SU-DHL-6 (cell line): ENCODE measurements around the gene C17orf113.

Source experiments
- H2AFZ ChIP-seq: fragments of 200-600 bp; sonication (generic); 2 replicates; pipeline ENCODE4 v1.6.1; 2014; ENCODE audit warnings: low read depth, mild to moderate bottlenecking, moderate library complexity, mixed read lengths, antibody characterized with exemption, low read length; ENCODE audit not compliant: severe bottlenecking
- H3F3A ChIP-seq: fragments of 200-600 bp; shearing (Covaris generic); 2 replicates; pipeline ENCODE4 v1.6.0; 2016; ENCODE audit warnings: antibody characterized with exemption, mild to moderate bottlenecking; ENCODE audit not compliant: insufficient read depth
- H3K27ac ChIP-seq: fragments of 200-600 bp; sonication (generic); 2 replicates; pipeline ENCODE4 v1.5.1; 2016; ENCODE audit warnings: low read depth, mild to moderate bottlenecking, low read length, moderate library complexity, mixed read lengths
- H3K27me3 ChIP-seq: fragments of 200-600 bp; sonication (generic), shearing (Covaris generic); 2 replicates; pipeline ENCODE4 v1.6.0; 2014; ENCODE audit warnings: mild to moderate bottlenecking, low read length
- H3K36me3 ChIP-seq: fragments of 200-600 bp; sonication (generic); 2 replicates; pipeline ENCODE4 v1.6.1; 2014; ENCODE audit warnings: mild to moderate bottlenecking, low read length, mixed read lengths
- H3K4me2 ChIP-seq: fragments of 300-600, 200-600 bp; shearing (Covaris generic), sonication (generic); 2 replicates; pipeline ENCODE4 v1.6.0; 2014; ENCODE audit warnings: low read length, low read depth, mild to moderate bottlenecking; ENCODE audit not compliant: poor library complexity, severe bottlenecking
- H3K4me3 ChIP-seq: fragments of 200-600 bp; sonication (generic); 2 replicates; pipeline ENCODE4 v1.5.1; 2014; ENCODE audit warnings: antibody characterized with exemption, low read length, mild to moderate bottlenecking, mixed read lengths; ENCODE audit not compliant: insufficient read depth, poor library complexity, severe bottlenecking
- H3K79me2 ChIP-seq: fragments of 200-600 bp; sonication (generic); 2 replicates; pipeline ENCODE4 v1.6.1; 2014; ENCODE audit warnings: mild to moderate bottlenecking, low read length, moderate library complexity; ENCODE audit not compliant: insufficient read depth
- H3K9ac ChIP-seq: fragments of 200-600 bp; sonication (generic); 2 replicates; pipeline ENCODE4 v1.7.0; 2014; ENCODE audit warnings: mild to moderate bottlenecking, low read length
- H3K9me2 ChIP-seq: fragments of 200-600 bp; sonication (generic); replicated peaks from 2 replicates; pipeline ENCODE4 v1.6.1; 2014; ENCODE audit warnings: low read length; ENCODE audit not compliant: insufficient read depth
- H3K9me3 ChIP-seq: fragments of 200-600 bp; sonication (generic); 2 replicates; pipeline ENCODE4 v1.6.1; 2014; ENCODE audit warnings: low read length, mixed read lengths; ENCODE audit not compliant: insufficient read depth
- H4K20me1 ChIP-seq: fragments of 200-600 bp; sonication (generic); 2 replicates; pipeline ENCODE4 v1.6.1; 2014; ENCODE audit warnings: low read depth, mild to moderate bottlenecking, antibody characterized with exemption, low read length, moderate library complexity, mixed read lengths
- EZH2phosphoT487 ChIP-seq: fragments of 200-600 bp; sonication (generic), shearing (Covaris generic); conservative IDR thresholded peaks from 2 replicates; pipeline ENCODE4 v1.6.1; 2018; ENCODE audit warnings: mild to moderate bottlenecking, antibody characterized with exemption, low read length, moderate library complexity, mixed read lengths
- TF ChIP-seq, protein P1 (sequence below): fragments of 200-600 bp; sonication (generic); IDR thresholded peaks from one replicate; pipeline ENCODE4 v1.5.1; 2017; ENCODE audit warnings: antibody characterized with exemption, mild to moderate bottlenecking, low read length, moderate library complexity; ENCODE audit not compliant: insufficient read depth, poor library complexity, severe bottlenecking

The C17orf113 gene

DNA sequence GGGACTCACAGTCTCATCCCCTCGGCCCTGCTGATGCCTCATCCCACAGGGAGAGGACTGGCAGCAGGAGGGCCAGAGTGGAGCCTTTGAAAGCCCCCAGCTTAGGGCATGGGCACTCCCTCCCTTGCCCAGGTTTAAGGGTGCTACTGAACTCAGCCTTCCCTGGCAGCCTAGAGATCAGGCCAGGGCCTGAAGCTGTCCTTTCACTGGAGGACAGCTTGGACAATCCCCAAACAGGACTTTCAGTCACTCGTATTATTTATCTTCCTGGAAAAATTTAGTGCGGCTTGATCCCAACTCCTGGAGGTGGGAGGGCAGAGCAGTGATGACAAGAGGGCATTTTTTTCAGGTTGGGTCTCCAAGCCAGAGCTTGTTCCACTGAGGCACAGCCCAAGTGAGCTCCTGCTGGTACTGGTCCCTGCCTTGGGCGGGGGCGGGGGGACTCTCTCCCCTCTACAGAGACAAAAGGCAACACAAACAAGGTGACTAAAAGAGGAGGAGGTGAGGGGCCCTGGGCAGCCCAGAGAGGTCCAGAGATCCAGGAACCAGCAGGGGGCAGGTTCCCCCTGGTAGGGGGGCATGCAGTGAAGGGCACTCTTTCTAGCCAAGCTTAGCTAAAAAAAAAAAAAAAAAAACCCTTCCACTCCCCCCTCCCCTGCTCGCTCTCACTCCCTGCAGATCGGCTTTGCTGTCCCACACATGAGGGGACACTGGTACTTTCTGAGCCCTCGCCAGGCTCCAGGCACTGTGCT lies 46.1 kb upstream of the C17orf113 start:
- Histone ChIP-seq H3K4me2 (no peak overlapping the region), H4K20me1 (no peaks in the 10 kb centered on the region), H3K9me2 (no peaks in the 10 kb centered on the region), H3K79me2 (no peaks in the 10 kb centered on the region), H3K9me3 (no peaks in the 10 kb centered on the region), H3K4me3 (no peak overlapping the region), H3F3A (no peaks in the 10 kb centered on the region), H3K27me3 (no peaks in the 10 kb centered on the region), H3K9ac (no peak overlapping the region), H3K36me3 (no peaks in the 10 kb centered on the region), H2AFZ (no peak overlapping the region), H3K27ac (no peak overlapping the region)
- TF ChIP-seq EZH2phosphoT487: no peak
- TF ChIP-seq, protein P1, sequence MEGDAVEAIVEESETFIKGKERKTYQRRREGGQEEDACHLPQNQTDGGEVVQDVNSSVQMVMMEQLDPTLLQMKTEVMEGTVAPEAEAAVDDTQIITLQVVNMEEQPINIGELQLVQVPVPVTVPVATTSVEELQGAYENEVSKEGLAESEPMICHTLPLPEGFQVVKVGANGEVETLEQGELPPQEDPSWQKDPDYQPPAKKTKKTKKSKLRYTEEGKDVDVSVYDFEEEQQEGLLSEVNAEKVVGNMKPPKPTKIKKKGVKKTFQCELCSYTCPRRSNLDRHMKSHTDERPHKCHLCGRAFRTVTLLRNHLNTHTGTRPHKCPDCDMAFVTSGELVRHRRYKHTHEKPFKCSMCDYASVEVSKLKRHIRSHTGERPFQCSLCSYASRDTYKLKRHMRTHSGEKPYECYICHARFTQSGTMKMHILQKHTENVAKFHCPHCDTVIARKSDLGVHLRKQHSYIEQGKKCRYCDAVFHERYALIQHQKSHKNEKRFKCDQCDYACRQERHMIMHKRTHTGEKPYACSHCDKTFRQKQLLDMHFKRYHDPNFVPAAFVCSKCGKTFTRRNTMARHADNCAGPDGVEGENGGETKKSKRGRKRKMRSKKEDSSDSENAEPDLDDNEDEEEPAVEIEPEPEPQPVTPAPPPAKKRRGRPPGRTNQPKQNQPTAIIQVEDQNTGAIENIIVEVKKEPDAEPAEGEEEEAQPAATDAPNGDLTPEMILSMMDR: no peak

GRCh38 chr17:42094375-42095069 lies 44.1 kb upstream of the C17orf113 start:
- Histone ChIP-seq H3K9me2 (no peaks in the 10 kb centered on the region), H3K9ac (no peak overlapping the region), H2AFZ (no peak overlapping the region), H3F3A (no peaks in the 10 kb centered on the region), H3K9me3 (no peaks in the 10 kb centered on the region), H3K27ac (no peak overlapping the region), H3K27me3 (no peaks in the 10 kb centered on the region), H3K4me3 (no peak overlapping the region), H3K36me3 (no peaks in the 10 kb centered on the region), H3K79me2 (no peaks in the 10 kb centered on the region), H3K4me2 (no peak overlapping the region), H4K20me1 (no peaks in the 10 kb centered on the region)
- TF ChIP-seq, protein P1: no peak
- no peak for TF ChIP-seq EZH2phosphoT487

GRCh38 chr17:42092939-42093338 lies 42.5 kb upstream of the C17orf113 start:
- Histone ChIP-seq H3K27me3 (no peaks in the 10 kb centered on the region), H3F3A (no peaks in the 10 kb centered on the region), H3K36me3 (no peaks in the 10 kb centered on the region), H3K4me2 (no peak overlapping the region), H3K9me3 (no peaks in the 10 kb centered on the region), H3K9me2 (no peaks in the 10 kb centered on the region), H3K27ac (no peak overlapping the region), H3K9ac (no peak overlapping the region), H4K20me1 (no peaks in the 10 kb centered on the region), H3K79me2 (no peaks in the 10 kb centered on the region), H3K4me3 (no peak overlapping the region), H2AFZ (no peak overlapping the region)
- TF ChIP-seq EZH2phosphoT487: no peak
- TF ChIP-seq, protein P1: no peak
